Left kidney (tissue), 2 donors: Measurements from ENCODE around the gene VAV3. TPM values are rescaled to one million over a fixed set of nuclear protein-coding genes. Genes with fewer than 3 reads are reported as not detected.

Source experiments
- DNase-seq: peaks from one replicate; pipeline ENCODE4 v3.0.0-alpha.2; 2013
- polyA plus RNA-seq: library from polyadenylated mRNA; unstranded; fragments of 120-200 nt; gene quantifications from one replicate; pipeline ENCODE4 v1.2.1, GENCODE V29; 2013; ENCODE audit not compliant: insufficient read length

The VAV3 gene
- polyA plus RNA-seq, 1 donor = 136 TPM

DNA sequence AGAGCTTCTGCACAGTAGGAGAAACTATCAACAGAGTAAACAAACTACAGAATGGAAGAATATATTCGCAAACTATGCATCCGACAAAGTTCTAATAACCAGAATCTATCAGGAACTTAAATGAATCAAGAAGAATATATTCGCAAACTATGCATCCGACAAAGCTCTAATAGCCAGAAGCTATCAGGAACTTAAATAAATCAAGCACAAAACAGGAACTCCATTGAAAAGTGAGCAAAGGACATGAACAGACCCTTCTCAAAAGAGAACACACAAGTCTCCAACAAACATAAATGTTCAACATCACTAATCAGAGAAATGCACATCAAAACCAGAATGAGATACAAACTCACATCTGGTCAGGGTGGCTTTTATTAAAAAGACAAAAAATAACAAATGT lies 126.9 kb downstream of the VAV3 start:
- DNase-seq = no peak

DNA sequence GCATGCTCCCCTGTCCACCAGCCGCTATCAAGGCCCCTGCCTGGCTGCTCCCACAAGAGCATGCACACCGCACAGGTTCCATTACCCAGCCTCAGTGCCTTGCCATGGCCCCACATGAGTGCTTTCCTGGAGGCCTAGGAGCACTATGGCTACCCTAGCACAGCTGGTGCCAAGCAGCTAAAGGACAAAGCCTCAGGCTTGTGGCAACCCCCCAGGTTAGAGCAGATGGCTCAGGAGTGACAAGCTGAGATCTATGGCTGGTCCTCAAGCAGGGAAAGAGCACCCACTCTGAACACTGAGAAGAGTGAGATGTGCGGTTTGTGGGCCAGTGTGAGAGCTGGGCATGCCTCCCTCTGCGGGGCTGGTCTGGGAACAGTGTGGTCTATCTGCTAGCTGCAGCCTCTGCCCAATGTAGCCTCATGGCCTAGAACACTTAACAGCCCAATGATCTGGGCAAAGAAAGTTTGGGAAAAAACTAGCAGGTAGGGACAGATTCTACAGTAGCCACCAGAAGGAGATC lies 129.8 kb downstream of the VAV3 start:
- DNase-seq = no peak

DNA sequence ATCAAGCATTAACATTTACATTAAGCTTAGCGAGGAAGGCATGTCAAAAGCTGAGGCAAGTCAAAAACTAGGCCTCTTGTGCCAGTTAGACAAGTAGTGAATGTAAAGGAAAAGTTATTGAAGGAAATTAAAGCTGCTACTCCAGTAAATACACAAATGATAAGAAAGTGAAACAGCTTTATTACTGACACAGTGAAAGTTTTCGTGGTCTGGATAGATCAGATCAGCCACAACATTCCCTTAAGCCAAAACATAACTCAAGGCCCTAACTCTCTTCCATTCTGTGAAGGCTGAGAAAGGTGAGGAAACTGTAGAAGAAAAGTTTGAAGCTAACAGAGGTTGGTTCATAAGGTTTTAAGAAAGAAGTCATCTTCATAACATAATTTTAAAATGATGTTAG lies 131.9 kb downstream of the VAV3 start:
- no peak for DNase-seq

DNA sequence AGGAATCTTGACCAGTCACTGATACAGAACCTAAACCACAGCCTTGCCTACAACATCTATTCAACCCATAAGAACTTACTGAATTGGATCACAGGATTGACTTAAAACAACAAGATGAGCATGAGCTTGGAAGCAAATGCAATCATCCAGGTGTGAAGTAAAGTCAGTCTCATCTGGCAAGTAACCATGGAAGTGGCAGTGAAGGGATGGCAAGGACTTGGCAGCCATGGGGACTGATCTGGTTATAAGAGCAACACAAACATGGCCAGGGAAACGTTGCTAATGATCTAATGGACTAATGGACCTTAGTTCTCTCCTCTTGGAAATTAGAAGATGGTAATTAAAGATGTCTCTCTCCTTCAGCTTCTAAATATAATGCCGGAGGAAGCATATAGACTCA lies 133.1 kb downstream of the VAV3 start:
- DNase-seq = no peak

DNA sequence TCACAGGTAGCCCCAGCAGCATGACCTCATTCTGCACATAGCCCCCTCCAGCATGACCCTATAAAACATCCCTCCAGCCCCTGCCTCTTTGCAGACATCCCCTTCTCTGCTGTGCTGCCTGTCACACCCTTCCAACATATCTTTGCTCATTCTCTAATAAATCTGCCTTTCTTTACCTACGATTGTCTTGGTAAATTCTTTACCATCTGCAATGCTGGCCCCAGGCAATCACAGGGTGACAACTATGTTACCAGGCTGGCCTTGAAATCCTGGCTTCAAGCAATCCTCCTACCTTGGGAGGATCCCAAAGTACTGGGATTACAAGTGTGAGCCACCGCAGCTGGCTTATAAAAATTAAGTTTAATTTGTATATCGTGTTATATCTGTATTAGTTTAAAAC lies 134.5 kb downstream of the VAV3 start:
- no peak for DNase-seq

DNA sequence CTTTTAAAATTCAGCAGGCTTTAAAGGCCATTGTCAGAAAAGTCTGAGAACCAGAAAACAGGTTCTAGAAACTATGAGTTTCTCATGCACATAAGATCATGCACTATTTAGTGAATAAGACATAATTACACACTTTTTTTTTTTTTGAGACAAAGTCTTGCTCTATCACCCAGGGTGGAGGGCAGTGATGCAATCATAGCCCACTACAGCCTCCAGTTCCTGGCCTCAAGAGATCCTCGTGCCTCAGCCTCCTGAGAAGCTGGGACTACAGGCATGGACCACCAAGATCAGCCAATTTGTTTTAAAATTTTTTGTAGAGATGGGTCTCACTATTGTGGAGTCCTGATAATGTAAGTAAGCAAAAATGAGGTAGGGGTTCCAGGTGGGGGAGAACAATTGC lies 134.9 kb downstream of the VAV3 start:
- DNase-seq = no peak

DNA sequence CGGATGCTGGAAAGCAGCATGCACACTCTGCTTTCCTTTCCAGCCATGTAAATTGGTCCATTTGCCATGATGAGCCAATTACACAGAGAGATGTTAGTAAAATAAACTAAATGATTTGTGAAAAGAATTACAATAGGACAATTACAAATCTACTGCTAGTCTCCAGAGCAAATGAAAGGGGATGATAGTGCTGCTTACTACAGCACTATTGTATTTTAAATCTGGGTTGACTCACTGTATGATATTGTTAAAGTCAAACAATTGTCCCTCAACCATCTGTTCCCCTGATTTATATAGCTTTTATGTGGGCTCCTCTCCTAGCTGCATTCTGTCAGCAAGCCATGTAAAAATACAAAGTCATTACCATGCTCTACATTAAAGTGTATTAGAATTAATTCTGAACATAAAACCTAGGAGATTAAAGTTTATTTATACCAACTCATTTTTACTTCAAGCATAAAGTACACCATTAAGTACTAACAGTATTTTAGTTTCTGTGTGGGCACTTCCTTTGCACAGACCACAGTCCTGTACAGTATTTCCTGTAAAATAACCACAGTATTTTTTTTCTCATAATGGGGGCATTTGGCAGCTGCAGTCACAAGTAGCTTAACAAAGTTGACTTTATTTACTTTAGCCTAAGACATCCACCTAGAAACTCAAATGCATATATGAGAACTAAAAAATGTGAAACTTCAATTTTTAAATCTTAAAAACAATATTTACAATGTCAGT lies 135.8 kb downstream of the VAV3 start:
- no peak for DNase-seq

DNA sequence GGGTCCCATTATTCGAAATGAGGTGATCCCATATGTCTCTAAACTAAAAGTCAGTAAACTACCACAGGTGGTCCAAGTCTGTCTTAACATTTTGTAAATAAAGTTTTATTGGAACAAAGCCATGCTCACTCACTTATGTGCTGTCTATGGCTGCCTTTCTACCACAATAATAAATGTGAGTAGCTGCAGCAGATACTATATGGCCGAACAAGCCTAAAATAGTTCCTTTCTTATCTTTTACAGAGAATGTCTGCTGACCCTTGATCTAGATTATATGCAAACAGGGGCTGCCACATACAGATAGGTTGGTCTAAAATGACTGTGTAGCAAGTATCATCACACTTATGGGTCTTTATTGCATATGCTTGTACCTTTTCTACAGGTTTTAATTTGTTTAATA lies 140.0 kb downstream of the VAV3 start:
- no peak for DNase-seq

DNA sequence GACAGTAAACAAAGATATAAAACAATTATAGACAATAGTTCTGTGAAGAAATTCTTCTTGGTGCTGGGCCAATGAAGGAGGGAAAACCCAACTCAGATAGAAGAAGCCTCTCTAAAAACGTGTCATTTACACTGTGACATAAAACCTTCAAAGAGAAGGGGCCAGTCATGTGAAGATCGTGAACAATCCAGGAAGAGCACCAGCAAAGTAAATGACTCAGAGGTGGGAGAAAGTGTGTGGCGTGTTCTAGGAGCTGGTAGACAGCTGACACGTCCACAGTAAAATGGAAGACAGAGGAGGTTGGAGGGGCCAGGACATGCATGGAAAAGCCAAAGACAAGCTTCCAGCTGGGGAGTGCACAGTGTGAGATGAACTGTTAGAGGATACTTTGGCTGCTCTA lies 143.6 kb downstream of the VAV3 start:
- DNase-seq = no peak

DNA sequence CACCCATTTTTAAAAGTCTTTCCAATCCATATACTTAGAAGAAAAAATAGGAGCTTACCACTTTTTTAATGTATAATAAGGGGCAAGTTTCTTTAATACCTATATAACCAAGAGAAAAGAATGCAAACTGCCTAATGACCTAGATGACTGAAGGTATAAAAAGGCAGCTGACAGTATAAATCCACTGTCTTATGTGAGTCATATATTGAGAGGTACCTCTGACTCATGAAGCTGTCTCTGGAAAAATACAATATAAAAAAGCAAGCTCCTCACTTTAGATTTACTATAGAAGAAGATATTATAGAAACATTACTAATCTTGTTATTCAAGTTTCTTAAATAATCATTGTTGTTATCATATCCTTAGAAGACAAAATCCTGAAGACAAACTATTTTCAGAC lies 144.2 kb downstream of the VAV3 start:
- DNase-seq = no peak

DNA sequence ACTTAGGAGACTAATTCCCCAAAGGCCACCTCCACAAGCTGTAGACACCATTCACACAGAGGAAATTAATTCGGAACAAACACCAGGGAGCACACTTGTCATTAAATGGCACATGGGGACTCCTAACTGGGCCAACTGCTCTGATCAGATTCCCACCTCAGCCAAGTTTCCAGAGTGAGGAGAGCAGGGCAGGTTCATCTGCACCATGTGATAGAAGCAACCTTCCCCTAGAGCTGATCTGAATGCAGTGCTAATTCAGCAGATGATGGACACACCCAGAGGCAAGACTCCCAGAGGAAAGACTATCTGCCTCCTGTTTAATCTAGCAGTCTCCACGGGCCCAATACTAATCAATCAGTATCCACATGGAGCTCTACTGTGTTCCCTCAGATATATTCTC lies 147.0 kb downstream of the VAV3 start:
- no peak for DNase-seq

DNA sequence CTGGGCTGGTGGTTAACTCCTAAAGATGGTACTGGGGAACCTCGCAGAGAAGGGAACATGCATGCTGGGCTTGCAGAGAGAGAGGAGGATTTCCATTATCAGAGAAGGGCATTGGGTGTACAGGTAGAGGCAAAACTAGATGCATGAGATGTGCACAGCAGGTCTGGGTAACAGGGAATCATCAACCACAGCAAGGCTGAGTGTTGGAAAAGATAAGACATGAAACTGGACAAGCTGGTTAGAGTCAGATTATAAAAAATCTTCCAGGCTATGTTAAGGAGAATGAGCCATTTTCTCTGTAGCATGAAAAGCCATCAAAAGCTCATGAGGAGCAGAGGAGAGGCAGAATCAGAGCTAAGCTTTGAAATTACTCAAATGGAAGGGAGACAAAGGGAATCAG lies 147.8 kb downstream of the VAV3 start:
- DNase-seq = no peak

DNA sequence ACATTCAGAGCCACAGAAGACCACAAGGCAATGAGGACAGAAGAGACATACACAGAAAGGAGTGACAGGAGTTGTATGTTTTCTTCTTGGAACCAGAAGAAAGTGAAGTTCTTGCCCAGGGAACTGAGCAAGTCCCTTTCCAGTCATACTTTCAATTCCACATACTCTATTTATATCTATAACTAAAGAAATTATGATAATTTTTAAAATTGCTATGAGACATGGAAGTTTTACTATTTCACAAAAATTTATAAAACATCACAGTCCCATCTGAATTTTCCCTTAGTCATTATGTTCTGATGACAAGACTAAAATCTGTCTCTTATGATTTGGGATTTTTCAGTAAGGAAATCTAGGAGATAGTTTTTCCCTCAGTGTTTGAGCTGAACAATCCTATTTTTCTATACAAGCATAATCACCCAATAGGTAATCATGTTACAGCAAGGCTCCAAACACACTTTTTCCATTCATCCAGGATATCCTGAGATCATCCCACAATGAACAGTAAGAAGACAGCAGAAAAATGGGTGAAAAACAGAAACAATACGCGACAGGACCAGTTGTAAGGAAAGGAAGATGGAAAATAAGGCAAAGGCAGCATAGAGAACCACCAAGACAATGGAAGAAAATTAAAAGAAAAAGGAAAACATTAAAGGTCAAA lies 154.6 kb downstream of the VAV3 start:
- no peak for DNase-seq

DNA sequence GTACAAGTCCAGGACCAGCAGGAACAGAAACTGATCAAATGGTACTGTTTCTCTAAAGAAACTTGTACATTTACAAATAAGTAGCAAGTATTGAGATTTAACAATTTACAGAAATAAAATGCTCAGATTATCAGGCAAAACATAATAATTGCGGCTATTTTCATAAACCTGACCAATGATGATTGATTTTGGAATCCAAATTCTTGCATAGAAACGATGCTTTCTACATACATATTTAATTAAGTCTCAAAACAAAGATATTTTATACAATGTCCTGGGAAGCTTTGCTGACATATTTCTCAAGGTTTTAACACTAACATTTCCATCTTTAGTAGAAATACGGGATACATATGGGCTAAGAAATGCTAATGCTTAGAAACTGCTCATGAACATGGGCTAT lies 157.1 kb downstream of the VAV3 start:
- no peak for DNase-seq

DNA sequence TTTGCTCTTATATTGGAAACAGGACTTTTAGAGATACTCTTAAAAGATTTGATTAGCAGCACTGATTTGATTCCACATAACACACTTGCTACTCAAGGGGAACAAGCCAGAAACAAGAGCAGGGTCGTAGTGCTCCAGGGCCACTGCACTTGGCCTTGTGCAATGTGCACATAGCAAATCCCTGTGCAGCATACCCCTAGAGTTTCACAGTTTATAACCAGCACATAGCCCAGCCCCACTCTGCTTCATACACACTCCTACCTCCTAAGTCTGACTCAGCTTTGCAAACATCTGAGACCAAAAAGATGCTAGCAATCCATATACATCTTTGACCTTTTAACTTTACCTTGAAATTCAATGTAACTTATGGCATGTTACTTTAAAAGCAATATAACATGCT lies 157.6 kb downstream of the VAV3 start:
- no peak for DNase-seq

DNA sequence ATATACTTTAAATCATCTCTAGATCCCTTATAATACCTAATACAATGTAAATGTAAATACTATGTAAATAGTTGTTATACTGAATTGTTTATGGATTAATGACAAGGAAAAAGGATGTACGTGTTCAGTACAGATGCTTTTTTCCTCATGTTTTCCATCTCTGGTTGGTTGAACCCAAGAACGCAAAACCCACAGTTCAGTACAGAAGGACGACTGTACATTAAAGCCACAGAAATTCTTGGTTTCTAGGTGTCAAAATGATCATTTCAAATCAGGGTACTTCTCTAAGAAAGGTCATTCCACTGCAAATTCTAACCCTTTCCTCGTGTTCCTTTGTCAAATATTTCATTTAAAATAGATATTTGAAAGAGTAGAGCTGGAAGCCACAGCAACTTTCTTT lies 158.1 kb downstream of the VAV3 start:
- no peak for DNase-seq

DNA sequence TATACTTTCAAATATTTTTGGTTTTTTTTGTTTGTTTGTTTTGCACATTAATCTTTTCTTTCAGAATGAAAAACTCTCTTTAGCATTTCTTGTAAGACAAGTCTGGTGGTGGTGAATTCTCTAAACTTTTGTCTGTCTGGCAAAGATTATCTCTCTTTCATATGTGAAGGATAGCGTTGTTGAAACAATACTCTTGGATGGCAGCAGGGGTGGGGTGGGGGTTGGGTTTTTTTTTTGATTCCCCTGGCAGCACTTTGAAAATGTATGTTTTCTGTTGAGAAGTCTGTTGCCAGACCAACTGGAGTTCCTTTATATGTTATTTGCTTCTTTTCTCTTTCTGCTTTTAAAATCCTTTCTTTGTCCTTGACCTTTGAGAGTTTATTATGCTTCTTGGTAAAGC lies 160.2 kb downstream of the VAV3 start:
- no peak for DNase-seq

DNA sequence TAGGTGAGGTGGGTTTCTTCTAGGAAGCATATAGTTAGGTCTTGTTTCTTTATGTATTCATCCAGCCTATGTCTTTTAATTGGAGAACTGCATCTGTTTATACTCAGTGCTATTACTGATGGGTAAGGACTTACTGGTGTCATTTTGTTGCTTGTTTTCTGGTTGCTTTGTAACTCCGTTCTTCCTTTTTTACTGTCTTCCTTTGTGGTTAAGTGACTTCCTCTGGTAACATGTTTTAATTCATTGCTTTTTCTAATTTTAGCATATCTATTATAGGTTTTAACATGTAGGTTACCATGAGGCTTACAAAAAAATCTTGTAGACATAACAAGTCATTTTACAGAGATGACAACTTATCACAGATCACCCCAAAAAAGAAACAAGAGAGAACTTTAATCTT lies 160.8 kb downstream of the VAV3 start:
- DNase-seq = no peak

DNA sequence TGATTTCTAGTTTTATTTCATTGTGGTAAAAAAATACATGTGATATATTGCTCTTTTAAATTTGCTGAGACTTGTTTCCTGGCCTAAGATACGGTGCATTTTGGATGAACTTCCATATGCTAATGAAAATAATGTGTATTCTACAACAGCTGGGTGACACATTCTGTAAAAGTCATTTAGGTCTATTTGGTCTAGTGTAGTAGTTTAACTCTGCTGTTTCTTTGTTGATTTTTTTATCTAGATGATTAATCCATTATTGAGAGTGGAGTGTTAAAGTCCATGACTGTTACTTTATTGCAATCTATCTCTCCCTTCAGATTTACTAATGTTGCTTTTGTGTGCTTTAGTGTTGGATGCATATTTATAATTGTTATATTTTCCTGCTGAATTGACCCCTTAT lies 161.4 kb downstream of the VAV3 start:
- DNase-seq = no peak

DNA sequence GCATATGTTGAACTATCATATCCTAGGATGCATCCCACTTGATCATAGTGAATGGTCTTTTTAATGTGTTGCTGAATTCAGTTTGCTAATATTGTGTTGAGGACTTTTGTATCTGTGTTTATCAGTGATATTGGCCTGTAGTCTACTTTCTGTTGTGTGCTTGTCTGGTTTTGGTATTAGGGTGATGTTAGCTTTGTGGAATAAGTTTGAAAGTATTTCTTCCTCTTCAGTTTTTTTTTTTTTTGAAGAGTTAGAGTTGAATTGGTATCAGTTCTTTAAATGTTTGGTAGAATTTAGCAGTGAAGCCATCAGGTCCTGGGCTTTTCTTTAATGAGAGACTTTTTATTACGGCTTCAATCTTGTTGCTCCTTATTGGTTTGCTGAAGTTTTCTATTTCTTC lies 162.3 kb downstream of the VAV3 start:
- no peak for DNase-seq

DNA sequence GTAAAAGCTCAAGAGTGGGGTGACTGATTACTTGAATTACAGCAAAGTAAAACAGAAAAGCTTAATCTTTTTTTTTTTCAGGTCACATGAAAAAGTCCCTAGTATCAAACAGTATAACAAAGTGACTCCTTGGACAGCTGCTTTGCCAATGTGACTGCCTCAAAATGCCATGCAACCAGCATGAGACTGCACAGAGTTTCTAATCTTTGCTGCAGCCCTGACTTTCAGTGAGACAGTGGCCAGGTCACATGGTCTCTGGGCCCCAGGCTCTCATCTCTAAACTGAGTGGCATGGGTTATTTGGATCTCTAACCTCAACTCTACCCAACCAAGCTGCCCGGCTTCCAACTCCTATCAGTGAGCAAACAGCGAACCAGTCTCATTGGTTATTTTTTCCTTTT lies 169.0 kb downstream of the VAV3 start:
- DNase-seq = no peak

DNA sequence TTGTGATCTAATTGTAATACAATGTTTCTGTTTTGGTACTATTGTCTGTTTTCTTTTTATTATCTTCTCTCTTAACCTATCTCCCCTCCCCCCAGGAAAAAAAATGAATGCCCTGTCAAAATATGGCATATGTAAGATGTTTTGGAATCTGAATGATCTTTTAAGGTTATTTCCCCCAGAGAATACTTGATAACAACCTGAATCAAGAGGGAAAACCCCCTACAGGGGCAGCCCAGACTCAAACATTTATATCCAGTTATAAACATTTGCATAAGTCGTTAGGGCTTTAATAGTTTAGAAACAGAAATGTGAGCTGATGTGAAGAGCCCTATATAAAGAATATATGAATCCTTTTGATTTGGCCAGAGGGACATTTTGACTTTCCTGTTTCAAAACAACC lies 169.5 kb downstream of the VAV3 start:
- DNase-seq = no peak

DNA sequence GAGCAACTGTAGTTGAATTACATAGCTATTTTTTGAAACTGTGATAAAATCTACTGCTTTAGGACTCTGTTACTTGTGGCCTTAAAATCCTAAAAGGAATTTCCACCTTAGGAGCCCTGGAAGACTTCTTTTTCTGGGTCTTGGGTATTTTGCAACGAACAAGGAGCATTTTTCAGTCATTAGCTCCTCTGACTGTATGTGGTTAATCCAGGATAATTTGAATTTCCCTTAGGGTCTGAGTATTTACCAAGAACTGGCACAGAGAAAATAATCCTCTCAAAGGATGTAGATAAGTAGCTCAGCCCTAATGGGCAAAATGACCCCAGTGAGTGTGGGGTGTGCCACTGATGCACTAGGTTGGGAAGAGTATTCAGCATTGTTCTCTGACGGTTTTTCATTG lies 170.4 kb downstream of the VAV3 start:
- DNase-seq = no peak

DNA sequence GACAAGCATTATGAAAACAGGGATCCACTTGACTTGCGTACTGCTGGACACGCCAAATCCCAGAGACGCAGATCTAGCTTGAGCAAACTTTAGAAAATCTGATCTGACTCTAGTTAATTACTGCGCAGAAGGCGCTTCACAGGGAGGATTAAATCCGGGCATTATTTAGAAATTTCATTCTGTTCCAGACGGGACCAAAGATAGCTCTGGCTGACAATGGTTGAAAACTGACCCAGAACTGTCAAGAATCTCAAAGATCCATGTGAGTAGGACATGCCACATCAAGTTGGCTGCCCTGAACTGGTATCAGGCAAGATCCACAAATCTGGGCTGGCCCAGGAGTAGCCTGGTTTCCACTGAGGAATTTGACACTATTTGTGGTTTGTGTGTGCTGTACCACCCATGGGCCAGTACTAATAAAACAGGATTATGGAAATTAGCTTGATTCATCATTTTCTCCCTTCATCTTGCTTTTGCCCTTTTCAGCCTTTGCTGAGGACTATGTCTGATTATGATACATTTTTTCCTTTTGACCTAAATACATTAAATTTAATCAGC lies 171.0 kb downstream of the VAV3 start:
- DNase-seq = no peak
